Fibroblast of mammary gland (primary cell): Measurements from ENCODE around the gene ZNF335.

Experiments used
- DNase-seq: peaks from one replicate; pipeline ENCODE4 v3.0.0-alpha.2; 2010; ENCODE audit warnings: low read depth
- H3K4me3 ChIP-seq: 2 replicates; pipeline ENCODE4 v1.5.1; 2011; ENCODE audit warnings: low read depth, mild to moderate bottlenecking, low read length, moderate library complexity; ENCODE audit not compliant: control insufficient read depth
- TF ChIP-seq, protein P1 (sequence below): conservative IDR thresholded peaks from 2 replicates; pipeline ENCODE4 v1.5.1; 2011; ENCODE audit warnings: low read depth, low read length, inconsistent platforms; ENCODE audit not compliant: control insufficient read depth, insufficient read depth

The ZNF335 gene

GRCh38 chr20:45921337-45922189 lies 50.4 kb downstream of the ZNF335 start:
- H3K4me3 ChIP-seq, result no peak overlapping the region
- TF ChIP-seq, protein P1, sequence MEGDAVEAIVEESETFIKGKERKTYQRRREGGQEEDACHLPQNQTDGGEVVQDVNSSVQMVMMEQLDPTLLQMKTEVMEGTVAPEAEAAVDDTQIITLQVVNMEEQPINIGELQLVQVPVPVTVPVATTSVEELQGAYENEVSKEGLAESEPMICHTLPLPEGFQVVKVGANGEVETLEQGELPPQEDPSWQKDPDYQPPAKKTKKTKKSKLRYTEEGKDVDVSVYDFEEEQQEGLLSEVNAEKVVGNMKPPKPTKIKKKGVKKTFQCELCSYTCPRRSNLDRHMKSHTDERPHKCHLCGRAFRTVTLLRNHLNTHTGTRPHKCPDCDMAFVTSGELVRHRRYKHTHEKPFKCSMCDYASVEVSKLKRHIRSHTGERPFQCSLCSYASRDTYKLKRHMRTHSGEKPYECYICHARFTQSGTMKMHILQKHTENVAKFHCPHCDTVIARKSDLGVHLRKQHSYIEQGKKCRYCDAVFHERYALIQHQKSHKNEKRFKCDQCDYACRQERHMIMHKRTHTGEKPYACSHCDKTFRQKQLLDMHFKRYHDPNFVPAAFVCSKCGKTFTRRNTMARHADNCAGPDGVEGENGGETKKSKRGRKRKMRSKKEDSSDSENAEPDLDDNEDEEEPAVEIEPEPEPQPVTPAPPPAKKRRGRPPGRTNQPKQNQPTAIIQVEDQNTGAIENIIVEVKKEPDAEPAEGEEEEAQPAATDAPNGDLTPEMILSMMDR, result no peak
- no peak for DNase-seq

- TF ChIP-seq, protein P1, result no peak
- H3K4me3 ChIP-seq, result no peak overlapping the region
- peak; percentile 41 for DNase-seq
Measured at GRCh38 chr20:45920462-45921336, 51.3 kb downstream of the ZNF335 start.

DNA sequence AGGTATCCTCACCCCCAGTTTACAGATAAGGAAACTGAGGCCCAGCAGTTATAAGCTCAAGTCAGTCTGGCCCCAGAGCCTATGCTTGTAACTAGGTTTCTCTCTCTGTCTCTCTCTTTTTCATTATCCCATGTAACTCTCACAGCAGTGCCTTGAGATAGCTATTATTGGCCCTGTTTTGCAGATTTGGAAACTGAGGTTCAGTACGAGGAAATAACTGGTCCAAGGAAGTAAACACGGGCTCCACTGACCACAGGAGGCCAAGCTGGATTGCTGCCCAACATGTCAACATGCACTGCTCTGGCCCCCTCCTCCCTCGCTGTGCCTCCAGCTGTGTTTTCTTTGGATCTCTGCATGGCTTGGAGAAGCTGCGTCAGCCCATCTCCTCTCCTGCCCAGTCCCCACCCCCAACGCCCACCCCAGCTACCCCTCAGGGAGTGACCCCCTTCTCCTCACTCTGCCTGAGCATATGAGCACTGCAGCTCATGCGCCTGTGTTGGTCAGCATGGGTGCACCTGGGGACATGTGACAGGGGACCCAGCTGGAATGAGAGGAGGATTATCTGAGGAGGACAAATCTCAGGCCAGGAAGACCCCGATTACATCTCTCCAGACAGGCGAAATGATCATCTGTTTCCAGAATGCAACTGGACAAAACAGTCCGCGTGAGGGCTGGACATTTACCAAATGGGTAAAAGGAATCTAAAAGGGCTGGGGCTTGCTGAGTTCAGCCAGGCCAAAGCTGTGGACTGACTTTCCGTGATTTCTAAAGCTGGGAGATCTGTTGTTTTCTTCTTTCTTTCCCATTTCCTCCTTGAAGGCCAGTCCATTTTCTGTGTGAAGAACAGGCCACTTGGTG lies 52.2 kb downstream of the ZNF335 start:
- TF ChIP-seq, protein P1, result no peak
- DNase-seq, result peak; percentile 92
- no peak overlapping the region for H3K4me3 ChIP-seq

GRCh38 chr20:45918779-45919537 lies 53.0 kb downstream of the ZNF335 start:
- TF ChIP-seq, protein P1, result no peak
- peak; percentile 47 for DNase-seq
- no peak overlapping the region for H3K4me3 ChIP-seq

DNA sequence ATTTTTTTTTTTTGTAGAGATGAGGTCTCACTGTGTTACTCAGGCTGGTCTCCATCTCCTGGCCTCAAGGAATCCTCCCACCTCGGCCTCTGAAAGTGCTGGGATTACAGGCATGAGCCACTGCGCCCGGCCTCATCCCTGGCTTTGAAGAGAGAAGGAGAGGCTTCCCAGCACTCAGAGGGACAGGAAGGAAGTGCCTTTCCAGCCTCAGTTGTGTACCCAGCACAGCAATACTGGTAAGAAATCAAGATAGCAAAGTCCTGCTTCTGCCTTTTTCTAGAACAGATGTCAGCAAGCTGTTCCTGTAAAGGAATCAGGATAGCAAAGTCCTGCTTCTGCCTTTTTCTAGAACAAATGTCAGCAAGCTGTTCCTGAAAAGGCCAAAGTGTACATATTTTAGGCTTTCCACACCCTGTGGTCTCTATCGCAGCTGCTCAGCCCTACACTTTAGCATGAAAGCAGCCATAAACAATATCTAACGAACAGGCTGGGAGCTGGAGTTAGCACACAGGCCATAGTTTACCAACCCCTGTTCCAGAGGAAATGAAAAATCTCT lies 53.7 kb downstream of the ZNF335 start:
- TF ChIP-seq, protein P1, result no peak
- DNase-seq, result peak; percentile 60
- no peak overlapping the region for H3K4me3 ChIP-seq
